ENCODE data around the gene MEX3D.

GRCh38 chr19:1505991-1506881, 61.9 kb downstream of the MEX3D start:
- TF ChIP-seq, protein P1, sequence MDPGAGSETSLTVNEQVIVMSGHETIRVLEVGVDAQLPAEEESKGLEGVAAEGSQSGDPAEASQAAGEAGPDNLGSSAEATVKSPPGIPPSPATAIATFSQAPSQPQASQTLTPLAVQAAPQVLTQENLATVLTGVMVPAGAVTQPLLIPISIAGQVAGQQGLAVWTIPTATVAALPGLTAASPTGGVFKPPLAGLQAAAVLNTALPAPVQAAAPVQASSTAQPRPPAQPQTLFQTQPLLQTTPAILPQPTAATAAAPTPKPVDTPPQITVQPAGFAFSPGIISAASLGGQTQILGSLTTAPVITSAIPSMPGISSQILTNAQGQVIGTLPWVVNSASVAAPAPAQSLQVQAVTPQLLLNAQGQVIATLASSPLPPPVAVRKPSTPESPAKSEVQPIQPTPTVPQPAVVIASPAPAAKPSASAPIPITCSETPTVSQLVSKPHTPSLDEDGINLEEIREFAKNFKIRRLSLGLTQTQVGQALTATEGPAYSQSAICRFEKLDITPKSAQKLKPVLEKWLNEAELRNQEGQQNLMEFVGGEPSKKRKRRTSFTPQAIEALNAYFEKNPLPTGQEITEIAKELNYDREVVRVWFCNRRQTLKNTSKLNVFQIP (CRISPR knock-in tag; IDR thresholded peaks at IDR 0.05; ENCODE audit: borderline replicate concordance, low read depth) = no peak
- TF ChIP-seq, protein P2, sequence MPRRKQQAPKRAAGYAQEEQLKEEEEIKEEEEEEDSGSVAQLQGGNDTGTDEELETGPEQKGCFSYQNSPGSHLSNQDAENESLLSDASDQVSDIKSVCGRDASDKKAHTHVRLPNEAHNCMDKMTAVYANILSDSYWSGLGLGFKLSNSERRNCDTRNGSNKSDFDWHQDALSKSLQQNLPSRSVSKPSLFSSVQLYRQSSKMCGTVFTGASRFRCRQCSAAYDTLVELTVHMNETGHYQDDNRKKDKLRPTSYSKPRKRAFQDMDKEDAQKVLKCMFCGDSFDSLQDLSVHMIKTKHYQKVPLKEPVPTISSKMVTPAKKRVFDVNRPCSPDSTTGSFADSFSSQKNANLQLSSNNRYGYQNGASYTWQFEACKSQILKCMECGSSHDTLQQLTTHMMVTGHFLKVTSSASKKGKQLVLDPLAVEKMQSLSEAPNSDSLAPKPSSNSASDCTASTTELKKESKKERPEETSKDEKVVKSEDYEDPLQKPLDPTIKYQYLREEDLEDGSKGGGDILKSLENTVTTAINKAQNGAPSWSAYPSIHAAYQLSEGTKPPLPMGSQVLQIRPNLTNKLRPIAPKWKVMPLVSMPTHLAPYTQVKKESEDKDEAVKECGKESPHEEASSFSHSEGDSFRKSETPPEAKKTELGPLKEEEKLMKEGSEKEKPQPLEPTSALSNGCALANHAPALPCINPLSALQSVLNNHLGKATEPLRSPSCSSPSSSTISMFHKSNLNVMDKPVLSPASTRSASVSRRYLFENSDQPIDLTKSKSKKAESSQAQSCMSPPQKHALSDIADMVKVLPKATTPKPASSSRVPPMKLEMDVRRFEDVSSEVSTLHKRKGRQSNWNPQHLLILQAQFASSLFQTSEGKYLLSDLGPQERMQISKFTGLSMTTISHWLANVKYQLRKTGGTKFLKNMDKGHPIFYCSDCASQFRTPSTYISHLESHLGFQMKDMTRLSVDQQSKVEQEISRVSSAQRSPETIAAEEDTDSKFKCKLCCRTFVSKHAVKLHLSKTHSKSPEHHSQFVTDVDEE (CRISPR knock-in tag; IDR thresholded peaks at IDR 0.05) = no peak
- TF ChIP-seq PATZ1 (CRISPR knock-in tag; IDR thresholded peaks at IDR 0.05; ENCODE audit: borderline replicate concordance) = no peak
